ENCODE measurements around the gene BST2. TPM values are rescaled to one million over a fixed set of nuclear protein-coding genes. Genes with fewer than 3 reads are reported as not detected.

Gene BST2
- total and polyA plus RNA-seq, 9 of the 15 experiments (the other 6 are each of a cell fraction or from before 2014, with no cell fraction given), result 11.2 to 232 (median 151) TPM

DNA sequence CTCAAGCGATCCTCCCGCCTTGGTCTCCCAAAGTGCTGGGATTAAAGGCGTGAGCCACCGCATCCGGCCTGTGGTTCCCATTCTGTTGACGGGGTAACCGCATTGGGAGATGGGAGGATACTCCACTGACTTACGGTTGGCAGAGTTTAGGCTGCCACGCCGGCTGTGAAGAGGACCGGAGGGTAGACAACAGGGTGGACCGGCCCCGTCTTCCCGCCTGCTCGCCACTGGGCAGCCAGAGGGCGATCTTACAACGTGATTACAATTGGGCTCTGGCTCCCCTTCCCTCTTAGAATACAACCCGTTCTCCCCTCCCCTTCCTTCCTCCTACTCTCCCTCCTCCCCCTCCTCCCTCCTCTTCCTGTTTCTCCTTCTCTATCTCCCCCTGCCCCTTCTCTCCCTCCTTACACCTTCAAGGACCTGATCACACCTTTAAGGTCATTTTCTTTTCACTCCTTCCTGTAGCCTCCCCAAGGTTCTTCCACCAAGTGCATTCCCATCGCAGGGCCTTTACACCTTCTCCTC is 10.5 kb downstream of the BST2 start:
- peak; percentile 90 for FAIRE-seq
- Histone ChIP-seq H3K79me2 (ENCODE audit: control insufficient read depth, insufficient read depth, low read length) (no peaks in the 10 kb centered on the region), H3K36me3 (ENCODE audit: control insufficient read depth, insufficient read depth, low read length) (peaks cover 21% of the 10 kb centered on the region; the same call in 1 of the 3 replicates), H4K20me1 (replicated peaks; ENCODE audit: control insufficient read depth, insufficient read depth, low read length) (no peaks in the 10 kb centered on the region), H3K9ac (ENCODE audit: insufficient read depth in 1 of 2, low read depth in 2 of 2, low read length in 2 of 2) (no peak overlapping the region), H3K9me1 (ENCODE audit: control insufficient read depth, insufficient read depth, low read length) (no peaks in the 10 kb centered on the region), H3K27me3 (ENCODE audit: control insufficient read depth in 2 of 2, insufficient read depth in 2 of 2, low read length in 2 of 2) (no peaks in the 10 kb centered on the region), H3K4me2 (ENCODE audit: insufficient read depth, low read length) (no peak overlapping the region), H3K27ac (ENCODE audit: extremely low read depth, low read depth, low read length) (no peak overlapping the region; the same call in 1 of the 3 replicates), H3K4me1 (replicated peaks in 1 of 2; ENCODE audit: control insufficient read depth in 2 of 2, insufficient read depth in 2 of 2, low read length in 2 of 2) (peaks cover 30 to 50% of the 10 kb centered on the region in 2 experiments), H3K4me3 (no peak overlapping the region), H3K9me3 (replicated peaks; ENCODE audit: control insufficient read depth, insufficient read depth, low read depth, low read length) (0 out of 2 replicates have a peak, but pooled peaks cover 3% of the 10 kb centered on the region), H2AFZ (ENCODE audit: low read depth, low read length) (peak overlapping the region; percentile 51; the same call in 1 of the 2 replicates)
- CTCF ChIA-PET (ENCODE audit: low intra/inter-chr PET ratio), result interaction anchor here (0.9 to 2.0 kb wide), 3 partner anchors 25 to 71 kb away, joined by 3 to 14 read pairs (median 10); partner anchors contain the start of gene MVB12A
- WGBS (ENCODE audit: insufficient coverage, low coverage, missing lambda C conversion rate), result 20% methylated on average over 15 of the region's 19 CpGs
- DNase-seq (ENCODE audit: extremely low read depth in 1 of 4, low spot score in 3 of 4), result peak; percentile 83 to 91 (median 85)
- intact Hi-C loops (cut with micrococcal nuclease) (loop anchor here (1.0 to 2.0 kb wide), 3 partner anchors 24 to 71 kb away; partner anchors contain the start of gene TMEM221), in situ Hi-C loops (cut with MboI) (loop anchor here (5.0 kb wide), 1 partner anchor 72 kb away; no protein-coding TSS in a partner anchor)
- peak; percentile 72 for ATAC-seq
- POLR2A ChIA-PET, result no interaction called here
- BruUV-seq (replicated peaks), result no TSS peak
- no peak for TF ChIP-seq ZNF3 (CRISPR knock-in tag; IDR thresholded peaks at IDR 0.05)
- TF ChIP-seq DACH1 (IDR thresholded peaks at IDR 0.05; ENCODE audit: partially characterized antibody), result peak; percentile 25
- TF ChIP-seq, protein P1, sequence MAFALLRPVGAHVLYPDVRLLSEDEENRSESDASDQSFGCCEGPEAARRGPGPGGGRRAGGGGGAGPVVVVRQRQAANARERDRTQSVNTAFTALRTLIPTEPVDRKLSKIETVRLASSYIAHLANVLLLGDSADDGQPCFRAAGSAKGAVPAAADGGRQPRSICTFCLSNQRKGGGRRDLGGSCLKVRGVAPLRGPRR (CRISPR knock-in tag; IDR thresholded peaks at IDR 0.05), result no peak
- TF ChIP-seq, protein P2, sequence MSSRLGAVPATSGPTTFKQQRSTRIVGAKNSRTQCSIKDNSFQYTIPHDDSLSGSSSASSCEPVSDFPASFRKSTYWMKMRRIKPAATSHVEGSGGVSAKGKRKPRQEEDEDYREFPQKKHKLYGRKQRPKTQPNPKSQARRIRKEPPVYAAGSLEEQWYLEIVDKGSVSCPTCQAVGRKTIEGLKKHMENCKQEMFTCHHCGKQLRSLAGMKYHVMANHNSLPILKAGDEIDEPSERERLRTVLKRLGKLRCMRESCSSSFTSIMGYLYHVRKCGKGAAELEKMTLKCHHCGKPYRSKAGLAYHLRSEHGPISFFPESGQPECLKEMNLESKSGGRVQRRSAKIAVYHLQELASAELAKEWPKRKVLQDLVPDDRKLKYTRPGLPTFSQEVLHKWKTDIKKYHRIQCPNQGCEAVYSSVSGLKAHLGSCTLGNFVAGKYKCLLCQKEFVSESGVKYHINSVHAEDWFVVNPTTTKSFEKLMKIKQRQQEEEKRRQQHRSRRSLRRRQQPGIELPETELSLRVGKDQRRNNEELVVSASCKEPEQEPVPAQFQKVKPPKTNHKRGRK (tag; IDR thresholded peaks at IDR 0.05), result no peak
- no peak for TF ChIP-seq POLR2H (tag; IDR thresholded peaks at IDR 0.05; ENCODE audit: low read depth)
- no peak for TF ChIP-seq MECOM (CRISPR knock-in tag; IDR thresholded peaks at IDR 0.05)
- no peak for TF ChIP-seq TAF9B (IDR thresholded peaks at IDR 0.05; ENCODE audit: partially characterized antibody)
- TF ChIP-seq NBN (IDR thresholded peaks at IDR 0.05; ENCODE audit: low read depth), result peak; percentile 88
- no peak for TF ChIP-seq SP2 (IDR thresholded peaks at IDR 0.05; ENCODE audit: extremely low read depth, low read depth, low read length, poor library complexity, severe bottlenecking)
- TF ChIP-seq CAMTA2 (CRISPR knock-in tag; conservative IDR thresholded peaks at IDR 0.05), result no peak
- TF ChIP-seq PPARD (CRISPR knock-in tag; IDR thresholded peaks at IDR 0.05), result no peak
- TF ChIP-seq, protein P3, sequence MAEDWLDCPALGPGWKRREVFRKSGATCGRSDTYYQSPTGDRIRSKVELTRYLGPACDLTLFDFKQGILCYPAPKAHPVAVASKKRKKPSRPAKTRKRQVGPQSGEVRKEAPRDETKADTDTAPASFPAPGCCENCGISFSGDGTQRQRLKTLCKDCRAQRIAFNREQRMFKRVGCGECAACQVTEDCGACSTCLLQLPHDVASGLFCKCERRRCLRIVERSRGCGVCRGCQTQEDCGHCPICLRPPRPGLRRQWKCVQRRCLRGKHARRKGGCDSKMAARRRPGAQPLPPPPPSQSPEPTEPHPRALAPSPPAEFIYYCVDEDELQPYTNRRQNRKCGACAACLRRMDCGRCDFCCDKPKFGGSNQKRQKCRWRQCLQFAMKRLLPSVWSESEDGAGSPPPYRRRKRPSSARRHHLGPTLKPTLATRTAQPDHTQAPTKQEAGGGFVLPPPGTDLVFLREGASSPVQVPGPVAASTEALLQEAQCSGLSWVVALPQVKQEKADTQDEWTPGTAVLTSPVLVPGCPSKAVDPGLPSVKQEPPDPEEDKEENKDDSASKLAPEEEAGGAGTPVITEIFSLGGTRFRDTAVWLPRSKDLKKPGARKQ (CRISPR knock-in tag; IDR thresholded peaks at IDR 0.05), result no peak
- peak; percentile 88 for TF ChIP-seq RBM25 (IDR thresholded peaks at IDR 0.05; ENCODE audit: low read depth, low read length, severe bottlenecking)
- no peak for TF ChIP-seq POLR2G (IDR thresholded peaks at IDR 0.05; ENCODE audit: low read depth, low read length)
- no peak for TF ChIP-seq ZNF311 (CRISPR knock-in tag; IDR thresholded peaks at IDR 0.05)
- TF ChIP-seq BHLHE40 (IDR thresholded peaks at IDR 0.05; ENCODE audit: low read length), result no peak
- TF ChIP-seq HMGN3 (IDR thresholded peaks at IDR 0.05; ENCODE audit: borderline replicate concordance, extremely low read depth, insufficient read length, low read depth, low read length), result no peak
- TF ChIP-seq NR1H2 (CRISPR knock-in tag; IDR thresholded peaks at IDR 0.05), result no peak
- TF ChIP-seq ZNF584 (CRISPR knock-in tag; IDR thresholded peaks at IDR 0.05; ENCODE audit: low read depth), result no peak
- no peak for TF ChIP-seq ZKSCAN1 (IDR thresholded peaks at IDR 0.05; ENCODE audit: low read depth, low read length)
- no peak; a peak in 1 of 4 replicates for TF ChIP-seq CSDE1 (IDR thresholded peaks at IDR 0.05)
